ENCODE results near the gene HAUS5. TPM values are rescaled to one million over a fixed set of nuclear protein-coding genes. Genes with fewer than 3 reads are reported as not detected.
A peak's percentile ranks its signal among the peaks of the same experiment; 100 is the strongest.
"Not testable (repeated sequence)": the region's sequence is repeated elsewhere in the genome, so short reads cannot be mapped to it uniquely, and the experiment has no call there.

HAUS5 gene
- total RNA-seq, 4 donors from 2014 or later = 3.5 to 11.5 (median 10.6) TPM

GRCh38 chr19:35650581-35650980 is 38.0 kb downstream of the HAUS5 start:
- TF ChIP-seq POLR2A (IDR thresholded peaks at IDR 0.05) (no peak), CTCF (IDR thresholded peaks at IDR 0.05) (no peak)
- no peaks in the 10 kb centered on the region for H3K9me3 ChIP-seq
- no peak for DNase-seq
- 70 to 79% methylated on average over 9 of the region's 9 CpGs for WGBS, 2 donors
- intact Hi-C loops (cut with DNase I) = no loop called here
- H3K4me1 ChIP-seq = peaks cover 0 to 37% (median 11%) of the 10 kb centered on the region in 3 donors
- no peaks in the 10 kb centered on the region for H3K27me3 ChIP-seq
- H3K36me3 ChIP-seq = peaks cover 0 to 60% (median 31%) of the 10 kb centered on the region in 3 donors
- no peak overlapping the region for H3K27ac ChIP-seq
- no peak overlapping the region for H3K4me3 ChIP-seq

- H3K27me3 ChIP-seq; H3K27ac ChIP-seq; H3K4me3 ChIP-seq; DNase-seq; H3K9me3 ChIP-seq; intact Hi-C loops (cut with DNase I): not testable (repeated sequence)
- peaks cover 9 to 100% (median 69%) of the 10 kb centered on the region in 3 donors for H3K36me3 ChIP-seq
- WGBS, 2 donors = 88 to 95% methylated on average over 5 to 6 of the region's 6 CpGs
- peaks cover 0 to 15% (median under 1%) of the 10 kb centered on the region in 3 donors for H3K4me1 ChIP-seq
Observed at GRCh38 chr19:35654828-35655227, 42.3 kb downstream of the HAUS5 start.

- Histone ChIP-seq H3K36me3 (peaks cover 9 to 100% (median 77%) of the 10 kb centered on the region in 3 donors), H3K27me3 (no peaks in the 10 kb centered on the region), H3K9me3 (no peaks in the 10 kb centered on the region), H3K4me3 (no peak overlapping the region), H3K4me1 (peaks cover 0 to 7% (median 0%) of the 10 kb centered on the region in 3 donors), H3K27ac (no peak overlapping the region)
- intact Hi-C loops (cut with DNase I) = no loop called here
- no peak for DNase-seq
- 90 to 99% methylated on average over 4 of the region's 4 CpGs for WGBS, 2 donors
- TF ChIP-seq POLR2A (IDR thresholded peaks at IDR 0.05) = no peak
- no peak for TF ChIP-seq CTCF (IDR thresholded peaks at IDR 0.05)
Observed at GRCh38 chr19:35655600-35655999, 43.1 kb downstream of the HAUS5 start.

GRCh38 chr19:35656700-35657099 is 44.2 kb downstream of the HAUS5 start:
- intact Hi-C loops (cut with DNase I) = no loop called here
- H3K4me3 ChIP-seq = no peak overlapping the region
- H3K27ac ChIP-seq = no peak overlapping the region
- 89 to 91% methylated on average over 6 of the region's 6 CpGs for WGBS, 2 donors
- DNase-seq = no peak
- H3K27me3 ChIP-seq = no peaks in the 10 kb centered on the region
- no peaks in the 10 kb centered on the region for H3K9me3 ChIP-seq
- H3K36me3 ChIP-seq = peaks cover 9 to 100% (median 69%) of the 10 kb centered on the region in 3 donors
- TF ChIP-seq POLR2A (IDR thresholded peaks at IDR 0.05) (no peak), CTCF (IDR thresholded peaks at IDR 0.05) (no peak)
- H3K4me1 ChIP-seq = no peaks in the 10 kb centered on the region

- Histone ChIP-seq H3K4me3 (no peak overlapping the region), H3K9me3 (no peaks in the 10 kb centered on the region), H3K27me3 (no peaks in the 10 kb centered on the region), H3K36me3 (peaks cover 9 to 100% (median 61%) of the 10 kb centered on the region in 3 donors), H3K27ac (no peak overlapping the region), H3K4me1 (no peaks in the 10 kb centered on the region)
- TF ChIP-seq POLR2A (IDR thresholded peaks at IDR 0.05) (no peak), CTCF (IDR thresholded peaks at IDR 0.05) (peak in 1 of 6 experiments; percentile 28)
- intact Hi-C loops (cut with DNase I) = no loop called here
- no peak for DNase-seq
- 75 to 83% methylated on average over 12 to 14 of the region's 15 CpGs for WGBS, 2 donors
Observed at GRCh38 chr19:35657904-35658700, 45.6 kb downstream of the HAUS5 start.
